ENCODE results near the gene LRBA.

- TF ChIP-seq CTCF (IDR thresholded peaks at IDR 0.05; ENCODE audit: borderline replicate concordance, extremely low read depth, low read length, poor library complexity, severe bottlenecking) (no peak), EZH2 (IDR thresholded peaks at IDR 0.05; ENCODE audit: borderline replicate concordance, low read depth, low read length, severe bottlenecking) (no peak)
Observed at GRCh38 chr4:150673793-150674192, 341.3 kb downstream of the LRBA start.
